Measurements from ENCODE around the gene PREPL.
"Not testable (repeated sequence)": the region's sequence is repeated elsewhere in the genome, so short reads cannot be mapped to it uniquely, and the experiment has no call there.

The PREPL gene

GRCh38 chr2:44361330-44362206, at the start of gene PREPL, which contains the start of gene CAMKMT:
Gene PREPL (minus strand): TSS chr2:44361494. CDS start chr2:44346342, 15,152 bp downstream.
Gene CAMKMT (plus strand): TSS chr2:44361947.
- no peak for TF ChIP-seq CTCF (IDR thresholded peaks at IDR 0.05; ENCODE audit: low read depth, low read length, missing control alignments)

GRCh38 chr2:44398243-44398897, 37.1 kb upstream of the PREPL start:
- no peak for DNase-seq (ENCODE audit: extremely low read depth, low read depth)
- H3K4me3 ChIP-seq (replicated peaks; ENCODE audit: low read depth, low read length): peak overlapping the region; percentile 12
- no peak for TF ChIP-seq CTCF (IDR thresholded peaks at IDR 0.05; ENCODE audit: low read depth, low read length, missing control alignments)

More at GRCh38 chr2:44361330-44362206, at the start of gene PREPL, which contains the start of gene CAMKMT:
- DNase-seq (ENCODE audit: extremely low read depth, low read depth): peak; percentile 96
- peak within 1 kb of the TSS; percentile 80 for H3K4me3 ChIP-seq (replicated peaks; ENCODE audit: low read depth, low read length)

GRCh38 chr2:44397447-44398175, 36.3 kb upstream of the PREPL start:
- H3K4me3 ChIP-seq (replicated peaks; ENCODE audit: low read depth, low read length): peak overlapping the region; percentile 12
- TF ChIP-seq CTCF (IDR thresholded peaks at IDR 0.05; ENCODE audit: low read depth, low read length, missing control alignments): no peak
- peak; percentile 32 for DNase-seq (ENCODE audit: extremely low read depth, low read depth)

- peak; percentile 41 for TF ChIP-seq CTCF (IDR thresholded peaks at IDR 0.05; ENCODE audit: low read depth, low read length, missing control alignments)
- no peak overlapping the region for H3K4me3 ChIP-seq (replicated peaks; ENCODE audit: low read depth, low read length)
- peak; percentile 19 for DNase-seq (ENCODE audit: extremely low read depth, low read depth)
Measured at GRCh38 chr2:44392338-44392943, 31.1 kb upstream of the PREPL start.

GRCh38 chr2:44389895-44390294, 28.6 kb upstream of the PREPL start:
- no peak for TF ChIP-seq CTCF (IDR thresholded peaks at IDR 0.05; ENCODE audit: low read depth, low read length, missing control alignments)
- H3K4me3 ChIP-seq (replicated peaks; ENCODE audit: low read depth, low read length): no peak overlapping the region
- no peak for DNase-seq (ENCODE audit: extremely low read depth, low read depth)

- no peak overlapping the region for H3K4me3 ChIP-seq (replicated peaks; ENCODE audit: low read depth, low read length)
- no peak for TF ChIP-seq CTCF (IDR thresholded peaks at IDR 0.05; ENCODE audit: low read depth, low read length, missing control alignments)
- no peak for DNase-seq (ENCODE audit: extremely low read depth, low read depth)
Measured at GRCh38 chr2:44388877-44389276, 27.6 kb upstream of the PREPL start.

GRCh38 chr2:44385226-44385625, 23.9 kb upstream of the PREPL start:
- not testable (repeated sequence) for DNase-seq (ENCODE audit: extremely low read depth, low read depth); H3K4me3 ChIP-seq (replicated peaks; ENCODE audit: low read depth, low read length)

All from HFF-Myc (cell line).